ES-I3 (cell line): ENCODE results near the gene CTNS.

Experiments used
- H3K36me3 ChIP-seq: 2 replicates; pipeline ENCODE4 v1.6.1; 2013; ENCODE audit warnings: mild to moderate bottlenecking, low read length, control low read depth, moderate library complexity; ENCODE audit not compliant: insufficient read depth
- H3K4me1 ChIP-seq: 2 replicates; pipeline ENCODE4 v1.6.1; 2013; ENCODE audit warnings: mild to moderate bottlenecking, control low read depth, low read length; ENCODE audit not compliant: insufficient read depth
- H3K9ac ChIP-seq: 2 replicates; pipeline ENCODE4 v1.6.1; 2013; ENCODE audit warnings: low read depth, mild to moderate bottlenecking, low read length, moderate library complexity
- H3K9me3 ChIP-seq: 2 replicates; pipeline ENCODE4 v1.6.1; 2013; ENCODE audit warnings: mild to moderate bottlenecking, low read length, moderate library complexity; ENCODE audit not compliant: control insufficient read depth, insufficient read depth

Gene CTNS

DNA sequence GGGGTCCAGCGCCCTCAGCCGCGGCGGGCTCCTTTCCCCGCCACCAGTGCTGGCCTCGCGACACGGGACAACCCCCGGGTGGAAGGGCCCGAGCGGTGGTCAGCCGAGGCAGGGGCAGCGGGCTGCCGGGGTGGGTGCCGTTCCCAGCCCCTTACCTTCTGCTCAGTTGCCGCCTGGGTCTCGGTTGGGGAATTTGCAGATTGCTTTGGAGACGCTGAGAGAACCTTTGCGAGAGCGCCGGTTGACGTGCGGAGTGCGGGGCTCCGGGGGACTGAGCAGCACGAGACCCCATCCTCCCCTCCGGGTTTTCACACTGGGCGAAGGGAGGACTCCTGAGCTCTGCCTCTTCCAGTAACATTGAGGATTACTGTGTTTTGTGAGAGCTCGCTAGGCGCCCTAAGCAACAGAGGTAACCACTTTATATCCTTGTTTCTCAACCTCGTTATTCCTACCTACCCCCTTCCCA is 381 bp downstream of the CTNS start:
- Histone ChIP-seq H3K9ac (peak overlapping the region; percentile 99), H3K9me3 (no peaks in the 10 kb centered on the region), H3K36me3 (no peaks in the 10 kb centered on the region; the same call in 1 of the 2 replicates), H3K4me1 (no peaks in the 10 kb centered on the region; the same call in 1 of the 2 replicates)

DNA sequence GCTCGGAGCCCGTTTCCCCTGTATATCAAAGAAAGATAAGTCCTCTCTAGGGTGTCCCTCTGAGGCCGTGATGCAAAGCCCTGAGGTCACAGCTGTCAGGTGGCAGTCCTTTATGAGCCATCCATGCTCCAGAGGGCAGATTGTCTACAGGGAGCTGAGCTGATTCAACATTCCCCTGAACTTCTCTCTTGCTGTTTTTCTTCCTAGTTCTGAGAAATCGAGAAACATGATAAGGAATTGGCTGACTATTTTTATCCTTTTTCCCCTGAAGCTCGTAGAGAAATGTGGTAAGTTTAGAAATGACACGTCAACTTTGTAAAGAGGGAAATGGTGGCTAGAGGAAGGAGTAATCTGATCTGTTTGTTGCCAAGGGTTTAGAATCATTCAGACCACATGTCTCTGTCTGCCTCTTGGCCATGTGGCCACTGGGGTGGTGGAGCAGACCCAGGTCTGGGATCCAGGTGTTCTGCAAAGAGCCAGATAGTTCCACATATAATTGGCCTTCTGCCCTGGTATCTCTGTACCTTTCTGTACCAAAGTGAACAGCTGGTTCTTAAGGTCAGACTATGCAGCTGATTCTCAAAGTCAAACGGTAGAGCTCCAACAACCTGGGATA is 3.5 kb downstream of the CTNS start:
- H3K4me1 ChIP-seq, result no peaks in the 10 kb centered on the region; the same call in 1 of the 2 replicates
- no peaks in the 10 kb centered on the region for H3K9me3 ChIP-seq
- peaks cover 4% of the 10 kb centered on the region; the same call in 1 of the 2 replicates for H3K36me3 ChIP-seq
- no peak overlapping the region for H3K9ac ChIP-seq

DNA sequence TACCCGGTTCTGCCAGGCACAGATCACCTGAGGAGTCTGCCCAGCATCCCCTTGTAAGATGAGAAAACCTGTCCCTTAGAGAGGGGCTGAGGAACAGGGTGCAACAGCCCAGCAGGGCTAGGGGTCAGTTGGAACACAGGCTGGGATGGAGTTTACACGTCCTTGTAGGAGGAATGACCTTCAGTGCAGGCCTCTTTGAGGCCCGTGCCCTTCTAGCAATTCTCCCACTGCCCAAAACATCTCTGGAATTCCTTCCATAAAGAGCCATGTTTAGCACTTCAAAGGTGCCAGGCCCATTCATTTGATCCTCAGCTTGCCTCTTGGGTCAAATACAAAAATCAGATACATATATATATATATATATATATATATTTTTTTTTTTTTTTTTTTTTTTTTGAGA is 4.5 kb downstream of the CTNS start:
- Histone ChIP-seq H3K36me3 (peaks cover 4% of the 10 kb centered on the region), H3K9me3 (no peaks in the 10 kb centered on the region), H3K4me1 (no peaks in the 10 kb centered on the region; the same call in 1 of the 2 replicates), H3K9ac (no peak overlapping the region)

DNA sequence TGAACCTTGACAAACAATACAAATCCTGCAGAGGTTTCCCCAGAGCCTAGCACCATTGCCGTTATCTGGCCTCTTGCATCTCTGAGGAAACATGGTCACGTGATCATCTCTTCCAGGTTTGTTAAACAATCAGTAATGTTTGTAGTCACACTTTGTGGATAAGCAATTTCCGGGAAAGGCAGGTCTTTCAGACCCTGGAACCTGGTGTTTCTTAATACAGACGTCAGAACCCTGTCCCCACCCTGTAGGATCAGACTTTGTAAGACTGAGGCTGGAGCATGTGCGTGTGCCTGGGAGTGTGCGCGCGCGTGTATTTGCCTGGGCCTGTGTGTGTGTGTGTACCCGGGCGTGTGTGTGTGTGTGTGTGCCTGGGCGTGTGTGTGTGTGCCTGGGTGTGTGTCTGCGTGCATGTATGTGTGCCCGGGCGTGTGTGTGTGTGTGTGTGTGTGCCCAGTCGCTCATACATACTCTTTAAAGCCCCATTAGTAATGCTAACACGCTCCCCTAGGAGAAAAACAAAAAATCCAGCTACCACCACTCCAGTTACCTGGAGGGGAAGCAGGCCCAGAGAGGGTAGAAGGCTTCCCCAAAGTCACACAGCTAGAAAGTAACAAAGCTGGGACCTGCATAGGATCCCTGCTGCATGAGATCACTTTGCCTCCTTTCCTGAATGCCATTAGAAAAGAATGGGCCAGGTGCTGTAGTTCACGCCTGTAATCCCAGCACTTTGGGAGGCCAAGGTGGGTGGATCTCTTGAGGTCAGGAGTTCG is 5.3 kb downstream of the CTNS start:
- Histone ChIP-seq H3K36me3 (peaks cover 4% of the 10 kb centered on the region), H3K9ac (no peak overlapping the region), H3K9me3 (no peaks in the 10 kb centered on the region), H3K4me1 (no peaks in the 10 kb centered on the region; the same call in 1 of the 2 replicates)

DNA sequence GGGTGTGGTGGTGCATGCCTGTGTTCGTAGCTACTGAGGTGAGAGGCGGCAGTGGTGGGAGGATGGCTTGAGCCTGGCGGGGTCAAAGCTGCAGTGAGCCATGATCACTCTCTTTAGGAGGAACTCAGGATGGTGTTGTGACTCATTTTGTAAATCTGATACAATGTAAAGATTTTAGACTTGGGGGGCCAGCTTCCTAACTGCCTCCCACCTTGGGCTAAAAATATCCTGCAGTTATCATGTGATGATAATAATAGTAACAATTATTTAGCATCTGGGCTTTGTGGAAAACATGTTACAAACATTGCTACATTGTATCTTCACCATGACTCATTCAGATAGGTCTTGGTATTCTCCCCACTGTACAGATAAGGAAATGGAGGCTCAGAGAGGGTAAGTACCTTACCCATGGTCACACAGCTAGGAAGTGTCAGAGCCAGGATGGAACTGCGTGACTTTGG is 7.4 kb downstream of the CTNS start:
- Histone ChIP-seq H3K36me3 (peaks cover 4% of the 10 kb centered on the region), H3K9ac (no peak overlapping the region), H3K9me3 (no peaks in the 10 kb centered on the region), H3K4me1 (no peaks in the 10 kb centered on the region; the same call in 1 of the 2 replicates)

DNA sequence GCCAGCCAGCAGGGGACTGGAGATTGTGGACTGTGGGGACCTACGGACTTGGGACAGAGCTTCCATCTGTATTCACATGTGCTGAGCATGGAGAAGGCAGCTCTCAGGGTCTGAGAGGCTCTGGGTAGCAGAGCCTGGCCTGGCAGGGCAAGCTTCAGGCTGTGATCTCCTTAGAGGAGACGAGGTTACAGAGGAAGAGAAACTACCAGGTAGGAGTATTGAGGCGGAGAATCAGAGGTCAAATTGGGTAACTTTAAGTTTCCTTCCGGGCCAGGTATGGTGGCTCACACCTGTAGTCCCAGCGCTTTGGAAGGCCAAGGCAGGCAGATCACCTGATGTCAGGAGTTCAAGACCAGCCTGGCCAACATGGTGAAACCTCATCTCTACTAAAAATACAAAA is 8.8 kb downstream of the CTNS start:
- H3K36me3 ChIP-seq, result peaks cover 4% of the 10 kb centered on the region
- no peaks in the 10 kb centered on the region; the same call in 1 of the 2 replicates for H3K4me1 ChIP-seq

DNA sequence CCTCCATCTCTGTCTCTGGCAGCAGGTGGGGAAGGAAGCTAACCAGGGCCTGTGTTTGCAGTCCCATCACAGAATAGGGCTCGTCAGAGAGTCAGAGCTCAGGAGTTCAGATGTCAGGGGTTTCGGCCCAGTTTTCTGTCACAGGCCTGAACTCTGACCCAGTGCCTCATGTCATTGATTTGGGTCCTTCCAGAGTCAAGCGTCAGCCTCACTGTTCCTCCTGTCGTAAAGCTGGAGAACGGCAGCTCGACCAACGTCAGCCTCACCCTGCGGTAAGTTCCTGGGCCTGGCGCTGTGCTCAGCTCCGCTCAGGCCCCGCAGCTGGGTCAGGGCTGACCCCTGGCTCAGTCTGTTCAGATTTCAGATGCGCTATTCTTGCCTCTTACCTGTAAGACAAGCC is 10.7 kb downstream of the CTNS start:
- no peak overlapping the region; the same call in 1 of the 2 replicates for H3K9ac ChIP-seq
- H3K4me1 ChIP-seq, result no peaks in the 10 kb centered on the region
- no peaks in the 10 kb centered on the region for H3K9me3 ChIP-seq
- peaks cover 4% of the 10 kb centered on the region for H3K36me3 ChIP-seq

More for the DNA sequence above, 8.8 kb downstream of the CTNS start:
- Histone ChIP-seq H3K9ac (no peak overlapping the region), H3K9me3 (no peaks in the 10 kb centered on the region)

DNA sequence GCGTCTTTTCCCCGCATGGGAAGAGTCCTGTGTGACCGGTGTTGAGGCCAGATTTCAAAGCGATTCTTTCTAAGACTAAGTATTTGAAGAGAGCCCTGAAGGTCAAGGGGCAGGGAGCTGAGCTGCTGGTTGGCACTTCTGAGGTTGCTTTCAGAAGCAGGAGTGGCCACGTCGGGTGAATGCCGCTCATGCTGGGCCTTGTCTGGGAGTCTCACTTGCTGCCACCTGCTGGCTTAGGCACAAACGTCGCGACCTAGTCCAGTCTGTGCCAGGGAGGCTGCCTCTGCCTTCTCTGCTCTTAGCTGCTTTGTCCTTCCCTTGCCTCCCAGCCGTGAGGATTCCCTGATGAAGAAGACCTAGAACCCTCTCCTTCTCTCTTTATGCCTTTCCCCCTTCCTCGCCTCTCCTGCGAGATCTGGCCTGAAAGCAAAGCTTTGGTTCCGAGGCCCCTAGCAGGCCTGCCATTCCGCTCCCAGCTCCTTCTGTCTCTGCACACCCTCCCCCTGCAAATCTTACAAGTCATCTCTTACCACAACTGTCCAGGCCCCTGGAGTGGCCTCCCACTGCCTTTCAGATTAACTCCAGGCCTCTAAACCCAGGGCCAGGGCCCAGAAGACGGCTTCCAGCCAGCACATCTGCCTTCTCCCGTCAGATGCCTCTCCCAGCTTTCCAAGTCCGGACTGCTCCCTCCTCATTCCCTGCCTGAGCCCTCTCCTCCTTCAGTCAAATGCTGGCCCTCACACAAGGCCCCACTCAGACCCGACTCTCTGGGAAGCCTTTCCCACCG is 11.4 kb downstream of the CTNS start:
- no peak overlapping the region for H3K9ac ChIP-seq
- no peaks in the 10 kb centered on the region for H3K4me1 ChIP-seq
- H3K36me3 ChIP-seq, result no peaks in the 10 kb centered on the region; the same call in 1 of the 2 replicates
- H3K9me3 ChIP-seq, result no peaks in the 10 kb centered on the region

DNA sequence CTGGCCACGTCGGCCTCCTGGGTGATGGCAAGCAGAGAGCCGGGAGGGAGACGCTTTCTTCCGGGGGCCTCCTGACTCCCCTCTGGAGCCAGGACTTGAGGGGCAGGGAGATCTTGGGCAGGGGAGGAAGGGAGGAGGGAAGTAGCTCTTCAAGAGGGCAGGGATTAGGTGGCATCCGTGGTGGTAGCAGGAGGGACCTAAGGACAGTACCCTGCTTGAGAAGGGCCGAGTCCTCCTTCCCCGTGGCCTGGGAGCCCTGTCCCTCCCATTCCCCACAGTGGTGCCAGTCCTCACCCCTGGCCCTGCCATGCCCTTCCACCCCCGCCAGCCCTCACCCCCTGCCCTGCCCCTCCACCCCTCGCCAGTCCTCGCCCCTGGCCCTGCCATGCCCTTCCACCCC is 19.2 kb downstream of the CTNS start:
- H3K4me1 ChIP-seq, result no peaks in the 10 kb centered on the region; the same call in 1 of the 2 replicates
- H3K36me3 ChIP-seq, result no peaks in the 10 kb centered on the region
- H3K9me3 ChIP-seq, result no peaks in the 10 kb centered on the region
- no peak overlapping the region for H3K9ac ChIP-seq

DNA sequence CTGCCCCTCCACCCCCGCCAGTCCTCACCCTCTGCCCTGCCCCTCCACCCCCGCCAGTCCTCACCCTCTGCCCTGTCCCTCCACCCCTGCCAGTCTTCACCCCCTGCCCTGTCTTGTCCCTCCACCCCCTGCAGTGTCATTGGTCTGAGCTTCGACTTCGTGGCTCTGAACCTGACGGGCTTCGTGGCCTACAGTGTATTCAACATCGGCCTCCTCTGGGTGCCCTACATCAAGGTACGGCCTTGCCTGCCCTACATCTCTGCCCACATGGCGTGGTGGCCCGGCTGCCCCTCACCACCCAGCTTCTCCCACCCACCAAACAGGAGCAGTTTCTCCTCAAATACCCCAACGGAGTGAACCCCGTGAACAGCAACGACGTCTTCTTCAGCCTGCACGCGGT is 19.8 kb downstream of the CTNS start:
- Histone ChIP-seq H3K36me3 (no peaks in the 10 kb centered on the region; the same call in 1 of the 2 replicates), H3K9me3 (no peaks in the 10 kb centered on the region), H3K9ac (no peak overlapping the region), H3K4me1 (no peaks in the 10 kb centered on the region; the same call in 1 of the 2 replicates)

DNA sequence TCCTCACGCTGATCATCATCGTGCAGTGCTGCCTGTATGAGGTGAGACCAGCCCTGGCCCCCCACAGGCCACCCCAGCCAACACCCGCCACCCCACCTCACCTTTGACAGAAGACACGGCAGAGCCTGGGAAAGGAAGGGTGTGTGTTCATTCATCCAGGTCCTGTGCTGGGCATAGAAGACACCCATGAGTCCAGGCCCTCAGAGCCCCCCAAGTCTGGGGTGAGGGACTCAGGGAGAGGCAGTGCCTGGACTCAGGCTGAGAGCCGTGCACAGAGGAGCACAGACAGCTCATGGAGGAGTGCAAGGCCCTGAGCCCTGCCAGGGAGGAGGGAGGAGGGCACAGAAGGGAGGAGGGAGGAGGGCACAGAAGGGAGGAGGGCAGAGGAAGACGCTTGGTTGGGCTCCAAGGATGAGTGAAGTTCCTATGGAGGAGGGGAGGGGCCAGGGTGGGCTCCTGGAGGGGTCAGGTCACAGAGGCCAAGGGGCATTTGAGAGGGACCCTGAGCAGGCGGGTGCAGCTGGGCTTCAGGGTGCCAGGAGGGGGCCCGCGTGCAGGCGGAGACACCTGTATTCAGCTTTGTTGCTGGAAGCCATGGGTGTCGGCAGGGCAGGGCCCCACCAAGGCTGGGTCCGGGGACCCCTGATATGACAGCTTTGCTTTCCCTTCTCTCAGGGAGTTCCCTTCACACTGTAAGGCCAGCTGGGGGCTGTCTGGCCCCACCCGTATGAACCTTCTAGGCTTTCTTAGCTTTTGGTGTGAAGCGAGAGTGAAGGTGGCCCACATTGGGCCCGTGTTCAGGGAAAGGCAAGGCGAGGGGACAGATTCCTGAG is 20.4 kb downstream of the CTNS start:
- Histone ChIP-seq H3K9ac (no peak overlapping the region), H3K4me1 (no peaks in the 10 kb centered on the region; the same call in 1 of the 2 replicates), H3K9me3 (no peaks in the 10 kb centered on the region), H3K36me3 (no peaks in the 10 kb centered on the region; the same call in 1 of the 2 replicates)

DNA sequence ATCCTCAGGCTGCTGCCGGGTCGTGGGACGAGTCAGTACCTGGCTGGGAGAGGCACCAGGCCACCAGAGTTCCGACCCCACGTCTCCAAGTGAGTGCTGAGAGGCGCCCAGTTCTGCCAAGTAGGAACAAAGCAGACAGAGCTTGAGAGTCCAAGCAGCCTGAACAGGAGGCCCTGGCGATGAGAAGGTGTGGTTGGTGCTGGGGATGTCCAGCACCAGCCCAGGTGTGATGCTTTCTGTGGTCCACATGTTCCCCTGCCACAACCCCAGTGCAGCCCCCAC is 21.0 kb downstream of the CTNS start:
- no peaks in the 10 kb centered on the region; the same call in 1 of the 2 replicates for H3K4me1 ChIP-seq
- no peak overlapping the region for H3K9ac ChIP-seq
- H3K36me3 ChIP-seq, result no peaks in the 10 kb centered on the region; the same call in 1 of the 2 replicates
- H3K9me3 ChIP-seq, result no peaks in the 10 kb centered on the region

DNA sequence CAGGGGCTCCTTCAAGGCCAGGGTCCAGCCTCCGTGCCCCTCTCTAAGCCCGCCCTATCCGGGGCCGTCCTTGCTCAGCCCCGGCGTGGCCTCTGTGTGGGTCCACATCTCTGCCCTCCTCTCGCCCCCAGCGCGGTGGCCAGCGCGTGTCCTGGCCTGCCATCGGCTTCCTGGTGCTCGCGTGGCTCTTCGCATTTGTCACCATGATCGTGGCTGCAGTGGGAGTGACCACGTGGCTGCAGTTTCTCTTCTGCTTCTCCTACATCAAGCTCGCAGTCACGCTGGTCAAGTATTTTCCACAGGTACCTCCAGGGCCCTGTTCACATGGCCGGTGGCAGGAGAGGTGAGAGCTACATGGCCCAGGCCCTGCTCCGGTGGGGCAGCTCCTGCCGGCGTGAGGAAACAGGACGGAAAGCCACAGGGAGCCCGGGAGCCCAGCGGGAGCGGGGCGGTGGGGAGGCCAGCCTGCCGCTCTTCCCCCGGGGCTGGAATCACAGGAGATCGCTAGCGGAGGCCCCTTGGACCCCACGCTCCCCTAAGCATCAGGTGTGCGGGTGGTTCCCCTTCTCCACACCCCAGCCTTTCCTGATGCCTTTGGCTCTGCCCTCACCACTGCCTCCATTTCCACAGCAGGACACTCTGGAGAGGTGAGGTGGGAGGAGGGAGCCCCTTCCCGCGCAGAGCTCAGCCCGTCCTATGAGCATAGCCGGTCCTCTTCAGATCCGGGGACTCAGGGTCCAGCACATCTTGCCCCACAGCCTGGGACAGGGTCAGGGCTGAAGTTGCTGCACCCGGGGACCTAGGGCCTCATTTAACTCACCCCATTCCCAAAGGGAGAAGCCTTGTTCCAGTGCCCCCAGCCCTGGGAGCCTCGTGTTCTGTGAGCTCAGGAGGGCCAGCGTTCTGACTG is 21.6 kb downstream of the CTNS start:
- H3K36me3 ChIP-seq, result no peaks in the 10 kb centered on the region; the same call in 1 of the 2 replicates
- no peaks in the 10 kb centered on the region for H3K9me3 ChIP-seq
- no peak overlapping the region for H3K9ac ChIP-seq
- H3K4me1 ChIP-seq, result no peaks in the 10 kb centered on the region; the same call in 1 of the 2 replicates
